Measurements from ENCODE around the gene H19. TPM values are rescaled to one million over a fixed set of nuclear protein-coding genes. Genes with fewer than 3 reads are reported as not detected.

The H19 gene
- total RNA-seq, 1 experiment from 2014 or later = 152 TPM

GRCh38 chr11:2002042-2002776, 4.6 kb upstream of the H19 start:
- no TSS peak for BruUV-seq (replicated peaks)
- Mint-ChIP-seq H3K27ac (ENCODE audit: low read depth, unreplicated experiment) (no peak overlapping the region), H3K9me3 (ENCODE audit: unreplicated experiment) (no peaks in the 10 kb centered on the region), H3K27me3 (ENCODE audit: insufficient read depth, unreplicated experiment) (no peaks in the 10 kb centered on the region), H3K4me3 (ENCODE audit: unreplicated experiment) (no peak overlapping the region), H3K36me3 (ENCODE audit: insufficient read depth, unreplicated experiment) (no peaks in the 10 kb centered on the region), H3K4me1 (ENCODE audit: insufficient read depth, unreplicated experiment) (no peaks in the 10 kb centered on the region)
- POLR2A ChIA-PET = interaction anchor here (0.6 to 2.3 kb wide), 5 partner anchors 113 to 455 kb away, joined by 3 to 9 read pairs (median 3); no protein-coding TSS in a partner anchor
- CTCF ChIA-PET = interaction anchor here (0.6 to 6.1 kb wide), 28 partner anchors 11 to 1276 kb away, joined by 3 to 87 read pairs (median 4); partner anchors contain the start of gene SYT8
- intact Hi-C loops (cut with micrococcal nuclease) = no loop called here
- DNase-seq (ENCODE audit: unreplicated experiment) = no peak
- no peak for TF ChIP-seq CTCF (IDR thresholded peaks at IDR 0.05; ENCODE audit: unreplicated experiment)

GRCh38 chr11:1998861-1999260, 1.2 kb upstream of the H19 start:
- CTCF ChIA-PET = interaction anchor here (0.6 to 6.1 kb wide), 13 partner anchors 9 to 368 kb away, joined by 3 to 87 read pairs (median 5); partner anchors contain the start of gene SYT8

DNA sequence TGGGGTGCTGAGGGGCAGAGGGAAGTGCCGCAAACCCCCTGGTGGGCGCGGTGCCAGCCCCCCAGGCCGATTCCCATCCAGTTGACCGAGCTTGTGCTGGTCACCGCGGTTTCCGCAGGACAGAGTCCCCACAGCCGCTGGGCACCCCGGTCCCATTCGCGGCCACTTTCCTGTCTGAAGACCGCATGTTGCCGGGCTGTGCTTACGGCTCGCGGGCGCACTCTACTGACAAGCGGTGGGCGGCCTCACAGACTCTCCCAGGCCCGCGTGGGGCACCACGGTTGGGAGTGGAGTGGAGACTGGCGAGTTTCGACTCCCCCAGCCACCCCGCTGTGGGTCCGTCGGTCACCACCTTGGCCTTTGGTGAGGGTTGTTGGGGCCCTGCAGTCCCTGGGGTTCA, 648 bp upstream of the H19 start:
- Mint-ChIP-seq H3K27ac (ENCODE audit: low read depth, unreplicated experiment) (no peak overlapping the region), H3K4me3 (ENCODE audit: unreplicated experiment) (no peak overlapping the region), H3K36me3 (ENCODE audit: insufficient read depth, unreplicated experiment) (no peaks in the 10 kb centered on the region), H3K4me1 (ENCODE audit: insufficient read depth, unreplicated experiment) (no peaks in the 10 kb centered on the region), H3K27me3 (ENCODE audit: insufficient read depth, unreplicated experiment) (no peaks in the 10 kb centered on the region), H3K9me3 (ENCODE audit: unreplicated experiment) (no peaks in the 10 kb centered on the region)
- ChIA-PET POLR2A (interaction anchor here (0.6 kb wide), 1 partner anchor 40 kb away, joined by 3 read pairs; no protein-coding TSS in a partner anchor), CTCF (interaction anchor here (0.5 to 6.1 kb wide), 5 partner anchors 119 to 1660 kb away, joined by 3 to 87 read pairs (median 4); no protein-coding TSS in a partner anchor)
- TF ChIP-seq CTCF (IDR thresholded peaks at IDR 0.05; ENCODE audit: unreplicated experiment) = no peak
- no peak for DNase-seq (ENCODE audit: unreplicated experiment)
- intact Hi-C loops (cut with micrococcal nuclease) = no loop called here
- no TSS peak for BruUV-seq (replicated peaks)

More at GRCh38 chr11:1998861-1999260, 1.2 kb upstream of the H19 start:
- H3K4me3 Mint-ChIP-seq (ENCODE audit: unreplicated experiment) = no peak overlapping the region
- no peaks in the 10 kb centered on the region for H3K4me1 Mint-ChIP-seq (ENCODE audit: insufficient read depth, unreplicated experiment)
- no peaks in the 10 kb centered on the region for H3K36me3 Mint-ChIP-seq (ENCODE audit: insufficient read depth, unreplicated experiment)
- DNase-seq (ENCODE audit: unreplicated experiment) = no peak
- H3K9me3 Mint-ChIP-seq (ENCODE audit: unreplicated experiment) = no peaks in the 10 kb centered on the region
- H3K27ac Mint-ChIP-seq (ENCODE audit: low read depth, unreplicated experiment) = no peak overlapping the region
- BruUV-seq (replicated peaks) = no TSS peak
- H3K27me3 Mint-ChIP-seq (ENCODE audit: insufficient read depth, unreplicated experiment) = no peaks in the 10 kb centered on the region
- POLR2A ChIA-PET = no interaction called here
- intact Hi-C loops (cut with micrococcal nuclease) = no loop called here
- no peak for TF ChIP-seq CTCF (IDR thresholded peaks at IDR 0.05; ENCODE audit: unreplicated experiment)

DNA sequence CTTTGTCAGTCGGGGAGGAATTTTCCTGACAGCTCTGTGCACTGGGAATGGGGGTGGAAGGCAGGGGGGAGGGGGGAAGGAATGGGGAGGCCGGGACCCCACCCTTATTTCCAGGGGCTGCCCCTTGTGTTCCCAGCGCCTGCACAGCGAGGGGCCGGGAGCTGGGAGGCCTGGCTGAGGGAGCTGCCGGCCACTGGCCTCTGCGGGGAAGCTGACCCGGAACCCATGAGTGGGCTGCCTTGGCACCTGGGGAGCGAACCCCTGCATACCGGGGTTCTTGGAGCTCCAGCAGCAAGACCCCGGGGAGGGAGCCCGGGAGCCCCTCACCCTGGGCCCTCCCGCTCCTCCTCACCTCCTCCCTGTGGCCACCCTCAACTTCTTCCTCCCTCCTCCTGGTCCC, 3.5 kb downstream of the H19 start:
- Mint-ChIP-seq H3K27ac (ENCODE audit: low read depth, unreplicated experiment) (no peak overlapping the region), H3K4me3 (ENCODE audit: unreplicated experiment) (no peak overlapping the region), H3K27me3 (ENCODE audit: insufficient read depth, unreplicated experiment) (no peaks in the 10 kb centered on the region), H3K36me3 (ENCODE audit: insufficient read depth, unreplicated experiment) (no peaks in the 10 kb centered on the region), H3K4me1 (ENCODE audit: insufficient read depth, unreplicated experiment) (no peaks in the 10 kb centered on the region), H3K9me3 (ENCODE audit: unreplicated experiment) (no peaks in the 10 kb centered on the region)
- CTCF ChIA-PET = no interaction called here
- intact Hi-C loops (cut with micrococcal nuclease) = no loop called here
- no peak for TF ChIP-seq CTCF (IDR thresholded peaks at IDR 0.05; ENCODE audit: unreplicated experiment)
- no TSS peak for BruUV-seq (replicated peaks)
- POLR2A ChIA-PET = no interaction called here
- no peak for DNase-seq (ENCODE audit: unreplicated experiment)

All from MCF 10A (cell line).